ENCODE measurements around the gene SCN5A. TPM values are rescaled to one million over a fixed set of nuclear protein-coding genes. Genes with fewer than 3 reads are reported as not detected.

SCN5A gene
- total and polyA plus RNA-seq, 2 experiments from 2014 or later: 10.2 to 10.6 TPM

- H3K27ac ChIP-seq (ENCODE audit: low read depth): 0 out of 2 replicates have a peak overlapping the region, but pooled peaks have one; percentile 53
- no peaks in the 10 kb centered on the region for H3K36me3 Mint-ChIP-seq (ENCODE audit: low read depth)
- H3K4me1 ChIP-seq (ENCODE audit: insufficient read depth): peaks cover 36% of the 10 kb centered on the region
- peak overlapping the region; percentile 55; the same call in 1 of the 2 replicates for H3K4me2 ChIP-seq
- DNase-seq (ENCODE audit: low spot score) (no peak), ATAC-seq (no peak)
- H3K27ac Mint-ChIP-seq: peak overlapping the region; percentile 45; the same call in 1 of the 2 replicates
- no peaks in the 10 kb centered on the region for H3F3A ChIP-seq (replicated peaks; ENCODE audit: low read depth)
- H3K9me2 ChIP-seq (ENCODE audit: insufficient read depth): no peaks in the 10 kb centered on the region
- no peak overlapping the region for H2AFZ ChIP-seq
- no peak overlapping the region; the same call in 2 of the 3 replicates for H3K4me3 Mint-ChIP-seq
- H3K4me3 ChIP-seq: no peak overlapping the region
- H4K20me1 ChIP-seq (replicated peaks; ENCODE audit: insufficient read depth): 0 out of 2 replicates have a peak, but pooled peaks cover 4% of the 10 kb centered on the region
- no peaks in the 10 kb centered on the region for H3K27me3 ChIP-seq (ENCODE audit: insufficient read depth)
- H3K4me1 Mint-ChIP-seq: peaks cover 51% of the 10 kb centered on the region
- no peak for TF ChIP-seq ZNF331 (CRISPR knock-in tag; IDR thresholded peaks at IDR 0.05; ENCODE audit: low read depth)
- no peak for TF ChIP-seq JUNB (IDR thresholded peaks at IDR 0.05; ENCODE audit: unreplicated experiment)
- TF ChIP-seq REST (IDR thresholded peaks at IDR 0.05; ENCODE audit: unreplicated experiment): no peak
- peaks cover 15% of the 10 kb centered on the region for H3K27me3 Mint-ChIP-seq (ENCODE audit: insufficient read depth, low read depth, poor library complexity)
- no peaks in the 10 kb centered on the region for H3K79me2 ChIP-seq (replicated peaks; ENCODE audit: insufficient read depth)
- no peaks in the 10 kb centered on the region for H3K36me3 ChIP-seq (ENCODE audit: insufficient read depth)
- H3K9me3 Mint-ChIP-seq: no peaks in the 10 kb centered on the region
Measured at GRCh38 chr3:38638354-38638753, 11.1 kb downstream of the SCN5A start.

- Mint-ChIP-seq H3K9me3 (no peaks in the 10 kb centered on the region), H3K36me3 (ENCODE audit: low read depth) (no peaks in the 10 kb centered on the region), H3K4me1 (peaks cover 51% of the 10 kb centered on the region), H3K27ac (peak overlapping the region; percentile 45; the same call in 1 of the 2 replicates), H3K4me3 (no peak overlapping the region; the same call in 2 of the 3 replicates), H3K27me3 (ENCODE audit: insufficient read depth, low read depth, poor library complexity) (peaks cover 15% of the 10 kb centered on the region)
- Histone ChIP-seq H3K36me3 (ENCODE audit: insufficient read depth) (no peaks in the 10 kb centered on the region), H3K79me2 (replicated peaks; ENCODE audit: insufficient read depth) (no peaks in the 10 kb centered on the region), H3K4me1 (ENCODE audit: insufficient read depth) (peaks cover 36% of the 10 kb centered on the region), H3K4me2 (peak overlapping the region; percentile 55; the same call in 1 of the 2 replicates), H4K20me1 (replicated peaks; ENCODE audit: insufficient read depth) (0 out of 2 replicates have a peak, but pooled peaks cover 4% of the 10 kb centered on the region), H3K27me3 (ENCODE audit: insufficient read depth) (no peaks in the 10 kb centered on the region), H3K27ac (ENCODE audit: low read depth) (0 out of 2 replicates have a peak overlapping the region, but pooled peaks have one; percentile 53), H2AFZ (no peak overlapping the region), H3F3A (replicated peaks; ENCODE audit: low read depth) (no peaks in the 10 kb centered on the region), H3K4me3 (no peak overlapping the region), H3K9me2 (ENCODE audit: insufficient read depth) (no peaks in the 10 kb centered on the region)
- ATAC-seq (peak; percentile 27), DNase-seq (ENCODE audit: low spot score) (peak; percentile 75)
- TF ChIP-seq, protein P1, sequence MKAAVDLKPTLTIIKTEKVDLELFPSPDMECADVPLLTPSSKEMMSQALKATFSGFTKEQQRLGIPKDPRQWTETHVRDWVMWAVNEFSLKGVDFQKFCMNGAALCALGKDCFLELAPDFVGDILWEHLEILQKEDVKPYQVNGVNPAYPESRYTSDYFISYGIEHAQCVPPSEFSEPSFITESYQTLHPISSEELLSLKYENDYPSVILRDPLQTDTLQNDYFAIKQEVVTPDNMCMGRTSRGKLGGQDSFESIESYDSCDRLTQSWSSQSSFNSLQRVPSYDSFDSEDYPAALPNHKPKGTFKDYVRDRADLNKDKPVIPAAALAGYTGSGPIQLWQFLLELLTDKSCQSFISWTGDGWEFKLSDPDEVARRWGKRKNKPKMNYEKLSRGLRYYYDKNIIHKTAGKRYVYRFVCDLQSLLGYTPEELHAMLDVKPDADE (IDR thresholded peaks at IDR 0.05): no peak
- TF ChIP-seq POLR2AphosphoS5 (IDR thresholded peaks at IDR 0.05; ENCODE audit: low read depth) (no peak), ZNF331 (CRISPR knock-in tag; IDR thresholded peaks at IDR 0.05; ENCODE audit: low read depth) (no peak), REST (IDR thresholded peaks at IDR 0.05; ENCODE audit: unreplicated experiment) (no peak), CREB1 (CRISPR knock-in tag; IDR thresholded peaks at IDR 0.05; ENCODE audit: low read depth) (no peak), NANOG (IDR thresholded peaks at IDR 0.05; ENCODE audit: borderline replicate concordance) (no peak), EZH2phosphoT487 (IDR thresholded peaks at IDR 0.05; ENCODE audit: unreplicated experiment) (no peak), EZH2 (IDR thresholded peaks at IDR 0.05; ENCODE audit: low read depth, unreplicated experiment) (no peak), STAT1 (IDR thresholded peaks at IDR 0.05; ENCODE audit: unreplicated experiment) (no peak), JUNB (IDR thresholded peaks at IDR 0.05; ENCODE audit: unreplicated experiment) (no peak), ZNF114 (CRISPR knock-in tag; IDR thresholded peaks at IDR 0.05) (no peak)
- TF ChIP-seq, protein P2, sequence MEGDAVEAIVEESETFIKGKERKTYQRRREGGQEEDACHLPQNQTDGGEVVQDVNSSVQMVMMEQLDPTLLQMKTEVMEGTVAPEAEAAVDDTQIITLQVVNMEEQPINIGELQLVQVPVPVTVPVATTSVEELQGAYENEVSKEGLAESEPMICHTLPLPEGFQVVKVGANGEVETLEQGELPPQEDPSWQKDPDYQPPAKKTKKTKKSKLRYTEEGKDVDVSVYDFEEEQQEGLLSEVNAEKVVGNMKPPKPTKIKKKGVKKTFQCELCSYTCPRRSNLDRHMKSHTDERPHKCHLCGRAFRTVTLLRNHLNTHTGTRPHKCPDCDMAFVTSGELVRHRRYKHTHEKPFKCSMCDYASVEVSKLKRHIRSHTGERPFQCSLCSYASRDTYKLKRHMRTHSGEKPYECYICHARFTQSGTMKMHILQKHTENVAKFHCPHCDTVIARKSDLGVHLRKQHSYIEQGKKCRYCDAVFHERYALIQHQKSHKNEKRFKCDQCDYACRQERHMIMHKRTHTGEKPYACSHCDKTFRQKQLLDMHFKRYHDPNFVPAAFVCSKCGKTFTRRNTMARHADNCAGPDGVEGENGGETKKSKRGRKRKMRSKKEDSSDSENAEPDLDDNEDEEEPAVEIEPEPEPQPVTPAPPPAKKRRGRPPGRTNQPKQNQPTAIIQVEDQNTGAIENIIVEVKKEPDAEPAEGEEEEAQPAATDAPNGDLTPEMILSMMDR (conservative IDR thresholded peaks at IDR 0.05; ENCODE audit: low read depth in 2 of 2): no peak
Measured at GRCh38 chr3:38637906-38638305, 11.6 kb downstream of the SCN5A start.
